ENCODE data around the gene RNF157. TPM values are rescaled to one million over a fixed set of nuclear protein-coding genes. Genes with fewer than 3 reads are reported as not detected.

Gene RNF157
- total RNA-seq = 0.32 and 0.63 TPM in 2 replicates

DNA sequence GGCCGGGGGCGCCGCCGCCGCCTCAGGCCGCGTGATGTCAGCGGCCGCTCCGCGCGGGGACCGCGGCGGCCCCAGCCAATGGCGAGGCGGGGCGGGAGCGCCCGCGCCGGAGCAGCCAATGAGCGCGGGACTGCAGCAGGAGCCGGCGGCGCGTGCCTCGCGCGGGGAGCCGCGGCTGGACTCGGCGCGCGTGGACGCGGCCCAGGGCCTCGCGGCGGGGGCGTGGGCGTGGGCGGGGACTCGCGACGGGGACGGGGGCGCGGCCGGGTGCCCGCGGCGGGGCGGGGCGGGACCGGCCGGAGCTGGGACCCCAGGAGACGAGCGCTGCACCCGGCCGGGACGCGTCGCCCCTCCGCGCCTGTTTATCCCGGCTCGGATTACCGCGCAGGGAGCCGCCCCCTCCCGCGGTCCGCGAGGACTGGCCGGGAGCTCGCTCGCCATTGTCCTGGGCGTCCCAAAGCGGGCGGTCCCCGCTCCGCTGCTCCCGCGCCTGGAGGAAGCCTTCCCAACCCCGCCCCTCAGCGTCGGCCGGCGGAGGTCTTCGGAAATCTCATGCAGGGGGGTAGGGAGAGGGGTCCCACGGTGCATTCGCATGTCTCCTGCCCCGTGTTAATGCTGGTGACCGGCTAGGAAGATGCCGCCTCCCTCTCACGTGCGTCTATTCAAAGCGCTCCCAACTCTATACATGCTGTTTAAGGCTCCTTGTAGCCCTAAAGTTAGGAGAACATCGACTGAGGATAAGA, at the start of gene RNF157:
RNF157 (minus strand) TSS at position 33 of the 743 bp plus-strand sequence. CDS start 253 bp downstream, outside the sequence.

DNA sequence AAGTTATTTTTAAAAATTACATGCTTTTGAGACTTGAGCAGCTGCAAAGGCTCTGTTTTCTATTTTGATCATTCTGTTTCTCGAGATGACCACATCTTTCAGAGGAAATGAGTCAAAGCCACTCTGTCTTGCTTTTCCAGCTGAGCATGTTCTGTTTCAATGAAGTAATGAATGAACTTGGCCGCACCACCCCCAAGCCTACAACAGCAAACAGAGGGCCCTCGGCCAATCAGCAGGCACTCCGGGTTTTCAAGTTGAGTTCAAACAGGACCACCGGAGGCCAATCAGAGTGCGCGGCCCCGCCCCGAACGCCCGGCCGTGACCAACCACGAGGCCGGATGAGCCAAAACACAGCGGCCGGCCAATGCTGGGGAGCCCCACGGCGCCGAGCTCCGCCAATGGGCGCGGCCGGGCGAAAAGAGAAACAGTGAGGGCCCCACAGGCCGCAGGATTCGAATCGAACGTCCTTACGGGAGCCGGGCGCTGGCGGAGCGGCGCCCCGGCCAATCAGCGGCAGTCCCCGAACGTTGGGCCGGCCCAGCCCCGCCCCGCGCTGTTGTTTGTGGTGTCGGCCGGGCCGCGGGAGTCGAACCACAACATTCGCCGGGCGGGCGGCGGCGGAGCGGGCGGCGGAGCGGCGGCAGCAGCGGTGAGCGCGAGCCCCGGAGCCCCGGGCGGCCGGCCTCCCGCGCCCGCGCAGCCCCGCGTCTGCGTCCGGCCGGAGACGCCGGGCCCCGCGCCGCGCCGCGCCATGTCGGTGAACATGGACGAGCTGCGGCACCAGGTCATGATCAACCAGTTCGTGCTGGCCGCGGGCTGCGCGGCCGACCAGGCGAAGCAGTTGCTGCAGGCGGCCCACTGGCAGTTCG, 24.7 kb upstream of the RNF157 start, which contains the start of gene UBALD2:
UBALD2 (plus strand) TSS at position 594 of the 869 bp plus-strand sequence; CDS start at position 752, 158 bp downstream.

DNA sequence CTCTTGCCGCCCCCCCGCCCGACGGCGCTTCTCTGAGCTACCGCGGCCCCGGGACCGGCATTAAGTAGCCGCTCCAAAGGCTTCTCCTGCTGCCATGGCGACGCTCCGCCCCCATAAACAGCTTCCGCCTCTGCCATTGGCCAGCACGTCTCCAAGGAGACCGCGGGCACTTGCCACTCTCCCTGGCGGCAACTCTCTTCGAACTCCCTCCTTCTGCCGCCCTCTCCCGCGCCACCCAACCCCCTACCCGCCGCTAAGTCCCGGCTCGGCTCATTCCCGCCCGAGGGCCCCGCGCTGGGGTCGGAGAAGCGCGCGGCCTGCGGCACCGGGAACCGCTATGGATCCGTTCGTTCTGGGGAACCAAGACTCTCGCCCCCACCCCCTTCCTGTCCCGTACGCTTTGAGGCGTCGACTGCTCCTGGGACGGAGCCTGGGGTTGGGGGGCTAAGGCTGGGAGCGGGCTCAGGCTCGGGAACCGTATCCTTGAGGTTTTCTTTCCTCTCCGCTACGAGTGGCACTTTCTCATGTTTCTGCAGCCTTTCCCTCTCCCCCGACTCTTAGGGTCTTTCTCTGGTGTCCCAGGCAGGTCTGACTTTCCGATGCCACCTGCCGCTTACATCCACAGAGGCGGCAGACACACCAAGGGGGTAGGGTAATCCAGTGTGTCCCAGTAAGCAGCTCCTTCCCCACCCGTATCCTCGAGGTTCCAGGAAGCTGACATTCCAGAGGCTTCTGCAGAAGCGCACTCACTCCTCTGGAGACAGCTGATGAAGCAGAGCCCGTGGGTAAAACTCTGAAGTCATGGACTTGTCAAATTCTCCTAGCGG, 98.9 kb downstream of the RNF157 start, which contains the start of gene FOXJ1:
FOXJ1 (minus strand) TSS at position 34 of the 827 bp plus-strand sequence. CDS start 850 bp downstream, outside the sequence.

DNA sequence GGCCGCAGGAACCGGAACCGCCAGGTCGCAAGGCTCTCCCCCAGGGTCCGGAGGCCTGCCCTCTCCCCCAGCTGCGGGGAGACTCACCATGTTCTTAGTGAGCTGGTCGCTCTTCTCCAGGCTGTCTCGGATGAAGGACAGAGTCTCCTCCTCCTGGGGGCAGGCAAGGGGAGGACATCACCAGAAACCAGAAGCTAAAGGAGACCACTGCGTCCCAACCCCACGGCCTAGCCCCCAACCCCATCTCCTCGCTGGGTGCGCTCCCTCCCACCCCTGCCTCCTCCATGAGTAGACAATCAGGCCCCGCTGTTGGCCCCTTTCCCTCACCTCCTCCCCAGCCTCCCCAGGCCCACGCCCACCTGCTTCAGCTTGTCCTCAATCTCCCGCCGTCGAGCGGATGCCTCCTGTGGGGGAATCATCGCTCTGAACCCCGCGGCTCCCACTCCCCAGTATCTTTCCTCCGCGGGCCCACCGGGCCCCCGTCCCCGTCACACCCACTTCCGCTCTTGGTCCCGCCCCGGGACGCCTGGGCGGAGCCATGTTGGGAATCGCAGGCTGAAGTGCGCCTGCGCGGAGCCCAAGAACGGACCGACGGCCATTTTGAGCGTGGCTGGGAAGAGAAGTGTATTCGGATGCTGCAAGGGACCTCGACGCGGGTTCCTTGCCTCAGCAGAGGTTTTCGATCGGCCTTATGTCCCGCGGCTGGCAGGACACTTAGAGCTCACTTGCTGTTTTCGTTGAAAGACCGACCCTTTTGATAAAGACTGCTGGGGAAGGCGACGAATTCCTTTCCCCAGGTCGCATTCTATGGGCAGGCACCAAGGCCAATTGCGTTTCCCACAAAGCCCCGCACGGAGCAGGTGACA, 136.8 kb downstream of the RNF157 start, which contains the start of gene EXOC7:
EXOC7 (minus strand) TSS at position 514 of the 866 bp plus-strand sequence; CDS start at position 419, 95 bp downstream.

Other genes starting within 250 kb of the RNF157 start
- gene CDK3, start 239.6 kb downstream of the RNF157 start, total RNA-seq = 0.81 and 2.7 TPM in 2 replicates
- gene EVPL, start 213.2 kb downstream of the RNF157 start, total RNA-seq = under 0.01 TPM in 1 of 2 replicates, not detected in the other
- 25.1 and 54.9 TPM in 2 replicates for gene SRP68, start 168.0 kb downstream of the RNF157 start, total RNA-seq
- 0.16 TPM in 1 of 2 replicates, not detected in the other for gene GALR2, start 165.7 kb downstream of the RNF157 start, total RNA-seq
- not detected in 2 replicates for gene ZACN, start 161.3 kb downstream of the RNF157 start, total RNA-seq
- 51.8 and 129 TPM in 2 replicates for gene EXOC7, start 136.7 kb downstream of the RNF157 start, total RNA-seq
- gene FOXJ1, start 99.2 kb downstream of the RNF157 start, total RNA-seq = under 0.01 TPM in 1 of 2 replicates, not detected in the other
- gene UBALD2, start 24.9 kb upstream of the RNF157 start, total RNA-seq = 6.8 and 8.9 TPM in 2 replicates
- gene QRICH2, start 67.8 kb upstream of the RNF157 start, total RNA-seq = 3.1 and 10.4 TPM in 2 replicates
- gene PRPSAP1, start 113.4 kb upstream of the RNF157 start, total RNA-seq = 60.5 and 129 TPM in 2 replicates
- 52.5 and 142 TPM in 2 replicates for gene SPHK1, start 144.1 kb upstream of the RNF157 start, total RNA-seq
- gene UBE2O, start 212.7 kb upstream of the RNF157 start, total RNA-seq = 14.7 and 51.5 TPM in 2 replicates
- not detected in 2 replicates for gene AANAT, start 227.1 kb upstream of the RNF157 start, total RNA-seq

All from bladder microvascular endothelial cell (primary cell).